HG03565 (cell line): ENCODE data around the gene ACSM3.
"Not testable (repeated sequence)": the region's sequence is repeated elsewhere in the genome, so short reads cannot be mapped to it uniquely, and the experiment has no call there.

Experiments used
- ATAC-seq: cut with Tn5 transposase; IDR thresholded peaks from one replicate; pipeline ENCODE4 v1.9.1; 2021; ENCODE audit warnings: mild to moderate bottlenecking, moderate library complexity; ENCODE audit not compliant: unreplicated experiment

ACSM3 gene

GRCh38 chr16:20803561-20804214 is 39.9 kb downstream of the ACSM3 start:
- ATAC-seq = no peak

DNA sequence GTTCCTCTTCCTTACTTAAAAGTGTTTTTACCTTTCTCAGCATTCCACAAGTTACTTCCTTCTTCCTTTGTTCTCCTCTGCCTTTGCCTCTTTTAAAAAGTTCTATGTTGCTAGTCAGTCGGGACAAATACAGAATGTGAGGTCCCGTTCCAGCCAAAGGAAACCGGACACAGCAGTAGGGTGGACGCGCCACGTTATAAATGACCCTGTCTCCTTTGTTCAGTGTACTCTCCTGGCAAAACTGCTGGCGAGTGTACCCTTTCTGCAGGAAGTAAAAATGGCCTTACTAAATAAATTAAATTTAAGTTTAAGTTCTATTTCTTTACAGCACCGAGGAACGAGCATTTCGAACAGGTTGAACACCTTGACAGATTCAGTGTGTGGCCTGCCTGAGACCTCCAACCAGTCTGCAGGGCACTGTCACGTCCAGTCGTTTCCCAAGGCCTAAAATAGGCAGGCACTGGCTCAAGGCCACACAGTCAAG is 41.9 kb downstream of the ACSM3 start:
- not testable (repeated sequence) for ATAC-seq

- ATAC-seq = peak; percentile 58
Observed at GRCh38 chr16:20806168-20807050, 42.6 kb downstream of the ACSM3 start, which contains the start of the genes ERI2 and REXO5. Gene ERI2 (minus strand): TSS chr16:20806472. CDS start chr16:20806430, 42 bp downstream. Gene REXO5 (plus strand): TSS chr16:20806527. CDS start chr16:20806954, 427 bp downstream.

DNA sequence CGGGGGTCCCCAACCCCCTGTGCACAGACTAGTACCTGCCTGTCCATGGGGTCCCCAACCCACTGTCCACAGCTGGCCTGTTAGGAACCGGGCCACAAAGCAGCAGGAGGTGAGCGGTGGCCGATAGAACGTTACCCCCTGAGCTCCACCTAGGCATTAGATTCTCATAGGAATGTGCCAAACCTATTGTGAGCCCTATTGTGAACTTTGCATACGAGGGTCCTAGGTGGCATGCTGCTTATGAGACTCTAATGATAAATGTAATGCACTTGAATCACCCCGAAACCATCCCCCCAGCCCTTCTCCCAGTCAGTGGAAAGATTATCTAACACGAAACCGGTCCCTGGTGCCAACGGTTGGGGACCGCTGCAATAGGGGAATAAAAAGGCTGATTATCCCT is 44.0 kb downstream of the ACSM3 start:
- no peak for ATAC-seq

DNA sequence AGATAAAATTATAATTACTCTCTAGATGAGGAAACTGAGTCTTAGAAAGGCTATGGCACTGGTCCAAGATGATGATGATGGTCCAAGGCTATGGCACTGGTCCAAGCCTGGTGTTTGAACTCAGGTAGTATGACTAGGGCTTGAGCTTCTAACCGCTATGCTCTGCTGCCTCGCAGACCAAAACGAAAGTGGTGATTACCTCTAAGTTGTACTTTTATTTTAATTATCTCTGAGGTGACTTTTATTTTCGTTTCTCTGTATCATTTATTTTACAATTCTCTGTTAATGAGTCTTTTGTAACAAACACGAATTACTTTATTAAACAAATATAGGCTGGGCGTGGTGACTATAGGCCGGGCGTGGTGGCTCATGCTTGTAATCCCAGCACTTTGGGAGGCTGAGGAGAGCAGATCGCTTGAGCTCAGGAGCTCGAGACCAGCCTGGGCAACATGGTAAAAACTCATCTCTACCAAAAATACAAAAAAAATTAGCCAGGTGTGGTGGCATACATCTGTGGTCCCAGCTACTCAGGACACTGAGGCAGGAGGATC is 48.1 kb downstream of the ACSM3 start:
- ATAC-seq = no peak

- no peak for ATAC-seq
Observed at GRCh38 chr16:20812510-20812909, 48.7 kb downstream of the ACSM3 start.

GRCh38 chr16:20814784-20815183 is 51.0 kb downstream of the ACSM3 start:
- ATAC-seq = no peak

- no peak for ATAC-seq
Observed at GRCh38 chr16:20818929-20819585, 55.2 kb downstream of the ACSM3 start.

DNA sequence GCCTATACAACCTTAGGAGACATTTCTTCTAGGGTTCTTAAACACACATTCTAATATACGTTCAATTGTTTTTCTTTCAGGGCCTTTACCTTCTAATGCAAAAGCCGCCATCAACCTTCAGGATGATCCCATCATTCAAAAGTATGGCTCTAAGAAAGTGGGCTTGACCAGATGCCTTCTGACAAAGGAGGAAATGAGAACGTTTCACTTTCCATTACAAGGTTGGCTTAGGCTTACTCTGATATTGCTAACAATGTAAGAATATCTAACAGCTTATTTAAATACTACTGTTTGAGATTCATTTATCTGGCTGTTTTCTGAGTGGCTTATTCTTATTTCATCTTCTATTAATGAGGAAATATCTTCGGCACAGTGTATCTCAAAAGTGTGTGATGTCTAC is 57.9 kb downstream of the ACSM3 start:
- ATAC-seq = no peak

DNA sequence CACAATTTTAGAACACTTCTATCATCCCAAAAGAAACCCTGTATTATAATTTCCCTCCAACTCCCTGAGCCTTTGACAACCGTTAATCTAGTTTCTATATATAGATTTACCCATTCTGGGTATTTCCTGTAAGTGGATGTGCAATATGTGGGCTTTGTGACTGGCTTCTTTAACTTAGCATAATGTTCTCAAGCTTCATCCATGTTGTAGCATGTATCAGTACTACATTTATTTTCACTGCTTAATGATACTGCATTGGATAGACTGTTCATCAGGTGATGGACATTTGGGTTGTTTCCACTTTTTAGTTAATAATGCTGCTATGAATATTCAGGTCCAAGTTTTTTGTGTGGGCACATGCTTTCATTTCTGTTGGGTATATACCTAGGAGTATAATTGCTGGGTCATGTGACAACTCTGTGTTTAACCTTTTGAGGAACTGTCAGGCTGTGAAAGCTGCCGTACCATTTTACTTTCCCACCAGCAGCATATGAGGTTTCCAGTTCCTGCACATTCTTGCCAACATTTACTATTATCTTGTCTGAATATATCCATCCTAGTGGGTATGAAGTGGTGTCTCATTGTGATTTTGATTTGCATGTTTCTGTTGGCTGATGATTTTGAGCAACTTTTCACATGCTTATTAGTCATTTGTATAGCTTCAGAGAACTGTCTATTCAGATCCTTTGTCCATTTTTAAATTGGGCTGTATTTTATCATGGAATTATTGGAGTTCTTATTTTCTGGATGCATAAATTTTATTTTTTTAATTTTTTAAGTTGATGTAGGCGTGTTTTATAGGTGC is 58.9 kb downstream of the ACSM3 start:
- no peak for ATAC-seq

DNA sequence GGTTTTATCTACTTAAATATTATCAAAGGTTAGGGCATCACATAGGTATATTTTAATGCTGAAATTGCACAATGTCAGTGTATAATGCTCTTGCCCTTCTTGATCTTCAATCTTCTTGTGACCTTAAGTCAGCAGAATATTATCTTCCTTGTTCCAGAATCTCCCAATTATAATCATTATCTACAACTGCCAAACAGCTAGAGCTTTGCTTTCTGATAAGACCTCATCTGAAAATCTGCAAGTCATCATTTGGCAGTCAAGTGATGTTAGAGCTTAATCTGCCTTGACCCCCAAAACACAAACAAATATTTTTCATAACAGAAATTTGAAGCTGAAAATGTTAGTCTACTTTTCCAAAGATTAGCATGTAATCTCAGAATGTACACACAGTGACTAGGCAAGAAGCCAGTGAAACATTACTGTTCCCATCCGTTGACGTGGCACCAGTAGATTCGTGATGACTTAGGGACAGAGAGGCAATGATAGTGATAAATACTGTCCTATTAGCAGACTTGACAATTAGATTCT is 62.3 kb downstream of the ACSM3 start:
- no peak for ATAC-seq

GRCh38 chr16:20829536-20829935 is 65.7 kb downstream of the ACSM3 start:
- ATAC-seq = no peak

DNA sequence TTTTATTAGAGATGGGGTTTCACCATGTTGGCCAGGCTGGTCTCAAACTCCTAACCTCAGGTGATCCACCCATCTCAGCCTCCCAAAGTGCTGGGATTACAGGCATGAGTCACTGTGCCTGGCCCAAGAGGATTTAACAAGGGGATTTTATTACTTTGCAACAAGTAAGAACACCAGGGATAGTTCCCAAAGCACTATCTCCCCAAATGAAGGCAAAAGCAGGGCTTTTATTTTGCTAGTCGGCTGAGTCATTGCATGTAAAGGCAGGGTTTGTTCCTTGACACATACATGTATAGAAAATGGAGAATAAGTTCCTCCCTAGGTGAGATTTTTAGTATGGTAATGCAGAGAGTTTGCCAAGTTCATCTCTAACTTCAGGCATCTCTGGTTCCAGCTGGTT is 66.6 kb downstream of the ACSM3 start:
- no peak for ATAC-seq

GRCh38 chr16:20833086-20833485 is 69.3 kb downstream of the ACSM3 start:
- ATAC-seq = no peak

DNA sequence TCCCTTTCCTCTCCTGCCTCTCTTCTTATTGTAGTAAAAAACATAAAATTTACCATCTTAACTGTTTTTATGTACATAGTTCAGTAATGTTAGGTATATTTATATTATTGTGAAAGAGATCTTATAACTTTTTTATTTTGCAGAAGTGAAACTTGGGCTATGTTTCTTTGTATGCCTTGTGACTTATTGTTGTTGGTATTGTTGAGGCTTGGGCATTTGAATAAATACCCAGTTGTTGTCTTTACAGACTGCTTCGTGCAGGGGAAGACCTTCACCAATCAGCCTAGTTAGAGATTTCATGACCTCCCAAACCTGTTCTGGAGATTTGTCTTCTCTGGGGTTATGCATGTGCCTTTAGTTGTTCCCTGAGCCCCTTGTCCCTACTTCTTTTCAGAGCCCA is 74.4 kb downstream of the ACSM3 start:
- ATAC-seq = no peak

DNA sequence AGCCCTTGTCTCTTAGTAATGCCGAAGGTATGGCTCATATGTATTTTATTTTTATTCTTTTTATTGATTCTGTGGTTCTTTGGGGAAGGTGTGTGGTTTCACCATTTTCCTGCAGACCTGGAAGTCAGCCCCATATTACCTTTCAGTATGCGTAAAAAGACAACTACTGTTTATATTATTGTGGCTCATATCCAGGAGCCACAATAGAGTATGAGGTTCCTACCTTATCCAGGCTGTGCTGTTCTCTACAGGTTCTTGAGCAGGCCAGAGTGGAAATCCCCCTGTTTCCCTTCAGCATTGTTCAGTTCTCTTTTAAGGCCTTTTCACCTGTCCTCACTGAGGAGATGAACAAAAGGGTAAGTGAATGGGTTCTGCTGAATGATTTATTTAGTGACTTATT is 75.7 kb downstream of the ACSM3 start:
- no peak for ATAC-seq

- no peak for ATAC-seq
Observed at GRCh38 chr16:20844054-20844453, 80.2 kb downstream of the ACSM3 start.

DNA sequence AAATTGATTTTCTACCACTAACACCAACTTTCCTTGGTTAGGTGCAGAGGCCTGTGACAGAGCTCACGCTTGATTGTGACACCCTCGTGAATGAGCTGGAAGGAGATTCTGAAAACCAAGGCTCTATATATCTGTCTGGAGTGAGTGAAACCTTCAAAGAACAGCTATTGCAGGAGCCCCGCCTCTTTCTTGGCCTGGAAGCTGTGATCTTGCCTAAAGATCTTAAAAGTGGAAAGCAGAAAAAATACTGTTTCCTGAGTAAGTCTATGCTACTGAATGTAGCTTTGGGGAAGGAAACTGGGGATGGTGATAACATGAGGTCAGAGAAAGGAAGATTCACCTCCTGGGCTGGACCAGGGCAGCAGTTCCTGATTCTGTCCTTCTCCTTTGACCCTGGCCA is 80.8 kb downstream of the ACSM3 start:
- ATAC-seq = no peak

- ATAC-seq = no peak
Observed at GRCh38 chr16:20846030-20846429, 82.2 kb downstream of the ACSM3 start.

DNA sequence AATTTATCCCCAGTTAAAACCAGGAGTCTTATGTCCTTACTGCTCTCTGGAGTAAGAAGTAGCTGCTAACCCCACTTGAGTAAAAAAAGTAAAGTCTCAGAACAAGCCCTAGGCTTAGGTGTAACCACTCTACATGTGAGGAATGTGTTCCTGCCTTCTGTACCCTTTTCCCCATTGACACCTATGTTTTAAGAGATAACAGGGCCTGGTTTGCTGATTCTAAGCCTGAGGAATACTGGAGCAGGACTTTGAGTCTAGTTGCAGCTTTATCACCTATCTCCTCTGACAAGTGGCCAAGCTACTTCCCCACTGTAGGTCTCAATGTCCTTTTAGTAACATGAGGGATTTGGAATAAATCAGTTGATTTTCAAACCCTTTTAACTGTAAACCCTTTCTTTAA is 82.7 kb downstream of the ACSM3 start:
- ATAC-seq = no peak
